Activated gamma-delta T cell (primary cell): Measurements from ENCODE around the gene TMEM161B.
"Not testable (repeated sequence)": the region's sequence is repeated elsewhere in the genome, so short reads cannot be mapped to it uniquely, and the experiment has no call there.

Experiments used
- DNase-seq: peaks from one replicate; lab custom pipeline; 2025; lab: John Stamatoyannopoulos, UW

The TMEM161B gene

GRCh38 chr5:88183255-88183654 is 85.4 kb downstream of the TMEM161B start:
- no peak for DNase-seq

GRCh38 chr5:88177486-88177885 is 91.2 kb downstream of the TMEM161B start:
- DNase-seq, result not testable (repeated sequence)

GRCh38 chr5:88172847-88173758 is 95.5 kb downstream of the TMEM161B start:
- DNase-seq, result no peak

- DNase-seq, result no peak
Observed at GRCh38 chr5:88159591-88159990, 109.1 kb downstream of the TMEM161B start.

- no peak for DNase-seq
Observed at GRCh38 chr5:88158056-88158455, 110.6 kb downstream of the TMEM161B start.

- no peak for DNase-seq
Observed at GRCh38 chr5:88154891-88155290, 113.8 kb downstream of the TMEM161B start.

- no peak for DNase-seq
Observed at GRCh38 chr5:88150747-88151146, 117.9 kb downstream of the TMEM161B start.

- DNase-seq, result no peak
Observed at GRCh38 chr5:88145611-88146467, 122.8 kb downstream of the TMEM161B start.

GRCh38 chr5:88145221-88145610 is 123.4 kb downstream of the TMEM161B start:
- DNase-seq, result no peak
